ENCODE measurements around the gene ICOS. TPM values are rescaled to one million over a fixed set of nuclear protein-coding genes. Genes with fewer than 3 reads are reported as not detected.

Gene ICOS
- total RNA-seq, 1 experiment from 2014 or later = not detected

- Histone ChIP-seq H3K79me1 (ENCODE audit: insufficient read depth, low read depth, low read length, poor library complexity, severe bottlenecking) (no peaks in the 10 kb centered on the region), H3K56ac (ENCODE audit: insufficient read length, low read depth, low read length) (no peak overlapping the region), H2BK5ac (ENCODE audit: insufficient read length, low read length) (no peak overlapping the region), H2BK120ac (ENCODE audit: low read depth, low read length, poor library complexity, severe bottlenecking) (no peak overlapping the region), H2BK12ac (ENCODE audit: insufficient read length, low read depth, low read length) (no peak overlapping the region), H3K23ac (ENCODE audit: insufficient read length, low read depth, low read length) (no peak overlapping the region), H3K9me3 (ENCODE audit: control insufficient read depth, low read depth, low read length) (no peaks in the 10 kb centered on the region), H4K91ac (ENCODE audit: insufficient read length, low read depth, low read length) (no peak overlapping the region), H3K9ac (ENCODE audit: extremely low read depth, insufficient read length, low read length) (no peak overlapping the region), H4K20me1 (ENCODE audit: control insufficient read depth, insufficient read depth, insufficient read length) (no peaks in the 10 kb centered on the region), H3K79me2 (ENCODE audit: insufficient read depth, low read length) (no peaks in the 10 kb centered on the region), H3K4me1 (ENCODE audit: insufficient read depth, low read length) (peaks cover 5% of the 10 kb centered on the region; the same call in 1 of the 2 replicates), H3K4ac (ENCODE audit: low read depth, low read length) (no peak overlapping the region), H3T11ph (ENCODE audit: low read length) (no peak overlapping the region), H2AFZ (ENCODE audit: low read length) (no peak overlapping the region), H3K27ac (ENCODE audit: insufficient read length, low read depth, low read length) (no peak overlapping the region), H2BK20ac (ENCODE audit: low read depth, low read length, poor library complexity, severe bottlenecking) (no peak overlapping the region), H4K5ac (ENCODE audit: insufficient read length, low read depth, low read length) (no peak overlapping the region), H3K23me2 (ENCODE audit: insufficient read length, low read depth, low read length, poor library complexity, severe bottlenecking) (no peaks in the 10 kb centered on the region), H2BK15ac (ENCODE audit: low read depth, low read length) (no peak overlapping the region), H3K14ac (ENCODE audit: insufficient read depth, low read length) (no peak overlapping the region), H3K4me2 (ENCODE audit: insufficient read depth, insufficient read length, low read length) (no peak overlapping the region), H4K8ac (replicated peaks; ENCODE audit: insufficient read length, low read depth, low read length) (no peak overlapping the region), H3K18ac (ENCODE audit: insufficient read length, low read depth, low read length) (no peak overlapping the region), H2AK5ac (ENCODE audit: insufficient read length, low read length) (no peak overlapping the region), H3K27me3 (ENCODE audit: insufficient read depth, low read length) (no peaks in the 10 kb centered on the region)
- Mint-ChIP-seq H3K27me3 (ENCODE audit: low read depth) (no peaks in the 10 kb centered on the region), H3K36me3 (ENCODE audit: insufficient read depth in 1 of 3, low read depth in 3 of 3) (no peaks in the 10 kb centered on the region), H3K9me3 (no peaks in the 10 kb centered on the region; a peak in 1 of 5 replicates), H3K4me1 (peaks cover 0 to 4% of the 10 kb centered on the region in 2 experiments; a peak in 2 of 4 replicates), H3K27ac (no peak overlapping the region), H3K4me3 (no peak overlapping the region)
- no peak for DNase-seq
- TF ChIP-seq CTCF (conservative IDR thresholded peaks at IDR 0.05) = no peak
- no CpG with 5 or more reads among the region's 6 CpGs for WGBS (ENCODE audit: extremely low coverage, insufficient read length, low lambda C conversion rate)
These were observed 28.3 kb upstream of the ICOS start for GRCh38 chr2:203908066-203908796.
